ENCODE data around the gene EGFR.
A peak's percentile ranks its signal among the peaks of the same experiment; 100 is the strongest.

The EGFR gene

GRCh38 chr7:55130395-55131141, 111.8 kb downstream of the EGFR start:
- peak overlapping the region in 20 of 21 experiments; percentile 57 to 89 (median 79) for H3K27ac ChIP-seq
- H3K4me3 ChIP-seq: no peak overlapping the region

- peak overlapping the region in 19 of 21 experiments; percentile 57 to 89 (median 80) for H3K27ac ChIP-seq
Measured at GRCh38 chr7:55131142-55131929, 112.5 kb downstream of the EGFR start.

GRCh38 chr7:55132550-55132889, 113.7 kb downstream of the EGFR start:
- Histone ChIP-seq H3K4me3 (no peak overlapping the region), H3K27ac (peak overlapping the region in 19 of 21 experiments; percentile 45 to 91 (median 83))

More at GRCh38 chr7:55131142-55131929, 112.5 kb downstream of the EGFR start:
- no peak overlapping the region for H3K4me3 ChIP-seq

GRCh38 chr7:55132890-55133551, 114.2 kb downstream of the EGFR start:
- H3K27ac ChIP-seq: peak overlapping the region in 20 of 21 experiments; percentile 45 to 91 (median 84)
- H3K4me3 ChIP-seq: peak overlapping the region in 1 of 7 experiments; percentile 1

GRCh38 chr7:55133630-55134358, 115.0 kb downstream of the EGFR start:
- H3K27ac ChIP-seq: peak overlapping the region; percentile 45 to 91 (median 84)
- peak overlapping the region in 1 of 7 experiments; percentile 1 for H3K4me3 ChIP-seq

GRCh38 chr7:55134359-55134725, 115.5 kb downstream of the EGFR start:
- no peak overlapping the region for H3K4me3 ChIP-seq
- H3K27ac ChIP-seq: peak overlapping the region in 20 of 21 experiments; percentile 48 to 91 (median 84)

- H3K27ac ChIP-seq: peak overlapping the region in 15 of 21 experiments; percentile 6 to 91 (median 84)
Measured at GRCh38 chr7:55134786-55135185, 116.0 kb downstream of the EGFR start.

GRCh38 chr7:55135462-55135861, 116.6 kb downstream of the EGFR start:
- no peak overlapping the region for H3K4me3 ChIP-seq
- H3K27ac ChIP-seq: peak overlapping the region in 3 of 21 experiments; percentile 81 to 89 (median 83)

More at GRCh38 chr7:55134786-55135185, 116.0 kb downstream of the EGFR start:
- no peak overlapping the region for H3K4me3 ChIP-seq

GRCh38 chr7:55138663-55139062, 119.8 kb downstream of the EGFR start:
- no peak overlapping the region for H3K4me3 ChIP-seq
- H3K27ac ChIP-seq: peak overlapping the region in 1 of 21 experiments; percentile 20

GRCh38 chr7:55140221-55140940, 121.6 kb downstream of the EGFR start:
- peak overlapping the region in 12 of 21 experiments; percentile 0 to 74 (median 24) for H3K27ac ChIP-seq
- H3K4me3 ChIP-seq: no peak overlapping the region

GRCh38 chr7:55140941-55141278, 122.1 kb downstream of the EGFR start:
- H3K27ac ChIP-seq: peak overlapping the region in 6 of 21 experiments; percentile 9 to 74 (median 37)
- H3K4me3 ChIP-seq: no peak overlapping the region

- Histone ChIP-seq H3K27ac (no peak overlapping the region), H3K4me3 (no peak overlapping the region)
Measured at GRCh38 chr7:55142919-55143600, 124.2 kb downstream of the EGFR start.

GRCh38 chr7:55144333-55145317, 125.8 kb downstream of the EGFR start:
- Histone ChIP-seq H3K4me3 (no peak overlapping the region), H3K27ac (no peak overlapping the region)

- Histone ChIP-seq H3K27ac (no peak overlapping the region), H3K4me3 (no peak overlapping the region)
Measured at GRCh38 chr7:55145606-55146005, 126.8 kb downstream of the EGFR start.

- H3K27ac ChIP-seq: peak overlapping the region in 1 of 21 experiments; percentile 3
- no peak overlapping the region for H3K4me3 ChIP-seq
Measured at GRCh38 chr7:55147101-55147500, 128.3 kb downstream of the EGFR start.

GRCh38 chr7:55147736-55148135, 128.9 kb downstream of the EGFR start:
- no peak overlapping the region for H3K4me3 ChIP-seq
- H3K27ac ChIP-seq: no peak overlapping the region

GRCh38 chr7:55148571-55148970, 129.8 kb downstream of the EGFR start:
- Histone ChIP-seq H3K4me3 (no peak overlapping the region), H3K27ac (no peak overlapping the region)

Data from skin epidermis (tissue), 12 donors.